IMR-90 (cell line): ENCODE results near the gene MAOB.

Source experiments
- CHD1 ChIP-seq: IDR thresholded peaks from 2 replicates; pipeline ENCODE4 v1.6.1; 2012; ENCODE audit warnings: low read depth, low read length, improper control_type of control experiment
- CTCF ChIP-seq: conservative IDR thresholded peaks from 2 replicates; pipeline ENCODE4 v1.5.1; 2012; ENCODE audit warnings: mild to moderate bottlenecking, low read depth, low read length, improper control_type of control experiment
- ELK1 ChIP-seq: fragments of 150-350 bp; IDR thresholded peaks from 2 replicates; pipeline ENCODE4 v1.6.1; 2016; ENCODE audit warnings: low read depth, mild to moderate bottlenecking, low read length, moderate library complexity, borderline replicate concordance
- MAFK ChIP-seq: IDR thresholded peaks from 2 replicates; pipeline ENCODE4 v1.6.1; 2012; ENCODE audit warnings: low read depth, low read length, improper control_type of control experiment
- POLR2A ChIP-seq: IDR thresholded peaks from 2 replicates; pipeline ENCODE4 v1.6.1; 2012; ENCODE audit warnings: mild to moderate bottlenecking, low read depth, low read length
- RCOR1 ChIP-seq: IDR thresholded peaks from 2 replicates; pipeline ENCODE4 v1.6.1; 2012; ENCODE audit warnings: mild to moderate bottlenecking, low read length, improper control_type of control experiment; ENCODE audit not compliant: insufficient replicate concordance

GRCh38 chrX:43758044-43758443, 124.2 kb downstream of the MAOB start:
- TF ChIP-seq ELK1 (no peak), CTCF (no peak), POLR2A (no peak), RCOR1 (no peak), MAFK (no peak), CHD1 (no peak)
